Calu3 (cell line): ENCODE measurements around the gene TTBK2. TPM values are rescaled to one million over a fixed set of nuclear protein-coding genes. Genes with fewer than 3 reads are reported as not detected.
"Not testable (repeated sequence)": the region's sequence is repeated elsewhere in the genome, so short reads cannot be mapped to it uniquely, and the experiment has no call there.

ENCODE experiments used
- BruUV-seq: library from RNA; stranded (reverse); fragments of 400-500 nt; replicated peaks from 2 replicates; lab custom pipeline; 2021; lab: Mats Ljungman, UMichigan
- CTCF ChIA-PET: fragments of 300-600 bp; sonication (Branson Sonifier 250); formaldehyde crosslinking; loops from one replicate; lab custom pipeline; 2022; ENCODE audit warnings: antibody characterized with exemption; lab: Charles Lee
- DNase-seq: peaks from one replicate; pipeline ENCODE4 v3.0.0; 2022
- H3K27ac Mint-ChIP-seq: one replicate; pipeline ENCODE4 v1.8.0; 2022; ENCODE audit warnings: mixed read lengths; ENCODE audit not compliant: unreplicated experiment
- H3K27me3 Mint-ChIP-seq: one replicate; pipeline ENCODE4 v1.8.0; 2022; ENCODE audit warnings: mixed read lengths; ENCODE audit not compliant: unreplicated experiment
- H3K36me3 Mint-ChIP-seq: one replicate; pipeline ENCODE4 v1.8.0; 2022; ENCODE audit warnings: mild to moderate bottlenecking, moderate library complexity, mixed read lengths; ENCODE audit not compliant: insufficient read depth, unreplicated experiment
- H3K4me1 Mint-ChIP-seq: one replicate; pipeline ENCODE4 v1.8.0; 2022; ENCODE audit warnings: mild to moderate bottlenecking, low read depth, mixed read lengths; ENCODE audit not compliant: unreplicated experiment
- H3K4me3 Mint-ChIP-seq: one replicate; pipeline ENCODE4 v1.8.0; 2022; ENCODE audit warnings: mild to moderate bottlenecking, low read depth, moderate library complexity, mixed read lengths; ENCODE audit not compliant: unreplicated experiment
- H3K9me3 Mint-ChIP-seq: one replicate; pipeline ENCODE4 v1.8.0; 2022; ENCODE audit warnings: low read depth, mixed read lengths; ENCODE audit not compliant: unreplicated experiment
- CTCF ChIP-seq: fragments of 200-600 bp; IDR thresholded peaks from one replicate; pipeline ENCODE4 v1.8.0; 2022; ENCODE audit warnings: antibody characterized with exemption; ENCODE audit not compliant: unreplicated experiment
- intact Hi-C: fragments of 100-400 bp; cut with micrococcal nuclease; formaldehyde crosslinking; loops from one replicate; pipeline ENCODE4 v1.10.0; 2022; ENCODE audit not compliant: unreplicated experiment
- total RNA-seq: library from RNA; stranded (reverse); gene quantifications from 2 replicates; pipeline ENCODE4 v1.2.3, GENCODE V29; 2022

Gene TTBK2
- total RNA-seq, 1 experiment from 2014 or later: 5.3 TPM

- no peaks in the 10 kb centered on the region for H3K36me3 Mint-ChIP-seq
- H3K4me1 Mint-ChIP-seq: no peaks in the 10 kb centered on the region
- no peak overlapping the region for H3K27ac Mint-ChIP-seq
- TF ChIP-seq CTCF: no peak
- no peaks in the 10 kb centered on the region for H3K9me3 Mint-ChIP-seq
- H3K27me3 Mint-ChIP-seq: no peaks in the 10 kb centered on the region
- intact Hi-C loops: no loop called here
- DNase-seq: no peak
- H3K4me3 Mint-ChIP-seq: no peak overlapping the region
- no TSS peak for BruUV-seq
- CTCF ChIA-PET: no interaction called here
Measured at GRCh38 chr15:42772144-42772543, 148.4 kb downstream of the TTBK2 start.

GRCh38 chr15:42766109-42766508, 154.5 kb downstream of the TTBK2 start:
- CTCF ChIA-PET, H3K4me3 Mint-ChIP-seq, H3K27me3 Mint-ChIP-seq, H3K27ac Mint-ChIP-seq, intact Hi-C loops, H3K9me3 Mint-ChIP-seq, H3K4me1 Mint-ChIP-seq, H3K36me3 Mint-ChIP-seq, BruUV-seq, DNase-seq: not testable (repeated sequence)

GRCh38 chr15:42764154-42764731, 156.3 kb downstream of the TTBK2 start:
- CTCF ChIA-PET: not testable (repeated sequence)

GRCh38 chr15:42761813-42762212, 158.8 kb downstream of the TTBK2 start:
- BruUV-seq, H3K9me3 Mint-ChIP-seq, H3K27ac Mint-ChIP-seq, H3K4me1 Mint-ChIP-seq, intact Hi-C loops, H3K27me3 Mint-ChIP-seq, DNase-seq, H3K36me3 Mint-ChIP-seq, CTCF ChIA-PET, H3K4me3 Mint-ChIP-seq: not testable (repeated sequence)

More at GRCh38 chr15:42764154-42764731, 156.3 kb downstream of the TTBK2 start:
- DNase-seq, BruUV-seq, H3K9me3 Mint-ChIP-seq, intact Hi-C loops, H3K27me3 Mint-ChIP-seq, H3K36me3 Mint-ChIP-seq, H3K4me3 Mint-ChIP-seq, H3K4me1 Mint-ChIP-seq, H3K27ac Mint-ChIP-seq: not testable (repeated sequence)

- DNase-seq: no peak
- intact Hi-C loops: no loop called here
- H3K27me3 Mint-ChIP-seq: no peaks in the 10 kb centered on the region
- BruUV-seq: no TSS peak
- CTCF ChIA-PET: no interaction called here
- no peak for TF ChIP-seq CTCF
- no peak overlapping the region for H3K4me3 Mint-ChIP-seq
- H3K36me3 Mint-ChIP-seq: no peaks in the 10 kb centered on the region
- H3K27ac Mint-ChIP-seq: no peak overlapping the region
- H3K4me1 Mint-ChIP-seq: no peaks in the 10 kb centered on the region
- no peaks in the 10 kb centered on the region for H3K9me3 Mint-ChIP-seq
Measured at GRCh38 chr15:42760759-42761158, 159.8 kb downstream of the TTBK2 start.

GRCh38 chr15:42759093-42759492, 161.5 kb downstream of the TTBK2 start:
- Mint-ChIP-seq H3K4me1 (no peaks in the 10 kb centered on the region), H3K27me3 (no peaks in the 10 kb centered on the region), H3K9me3 (no peaks in the 10 kb centered on the region), H3K4me3 (no peak overlapping the region), H3K27ac (no peak overlapping the region), H3K36me3 (no peaks in the 10 kb centered on the region)
- CTCF ChIA-PET: no interaction called here
- BruUV-seq: no TSS peak
- intact Hi-C loops: no loop called here
- no peak for TF ChIP-seq CTCF
- DNase-seq: no peak
